ENCODE measurements around the gene C1QTNF12.

DNA sequence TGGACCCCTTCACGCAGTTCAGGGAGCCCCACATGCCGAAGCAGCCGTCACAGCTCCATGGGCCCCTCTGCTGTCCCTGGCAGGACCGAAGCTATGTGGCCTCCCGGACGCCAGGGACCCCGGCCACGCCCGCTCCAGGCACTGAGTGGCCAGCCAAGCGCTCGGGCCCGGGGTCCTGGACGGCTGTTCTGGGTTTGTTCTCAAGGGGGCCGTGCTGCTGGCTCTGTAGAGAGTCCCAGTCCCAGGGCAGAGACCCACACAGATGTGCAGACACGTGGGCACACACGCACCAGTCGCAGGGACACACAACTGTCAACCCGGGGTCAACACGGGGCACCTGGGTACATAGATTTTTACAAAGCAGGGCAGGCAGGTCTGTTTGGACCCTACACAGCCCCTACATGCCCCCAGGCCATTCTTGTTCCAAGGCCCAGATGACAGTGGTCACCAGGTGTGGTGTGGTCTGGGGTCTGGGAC lies 7.8 kb downstream of the C1QTNF12 start:
- TF ChIP-seq EZH2 (IDR thresholded peaks at IDR 0.05): no peak
- TF ChIP-seq POLR2AphosphoS5 (IDR thresholded peaks at IDR 0.05; ENCODE audit: borderline replicate concordance, low read depth, low read length): no peak
